GM23338 (cell line): ENCODE data around the gene CNPY4. TPM values are rescaled to one million over a fixed set of nuclear protein-coding genes. Genes with fewer than 3 reads are reported as not detected.

Experiments used
- ATAC-seq: fragments of 200-7000 bp; cut with Tn5 transposase; 3 replicates; pipeline ENCODE4 v1.9.1; 2020
- DNase-seq: peaks from one replicate; pipeline ENCODE4 v3.0.0-alpha.2; 2015; ENCODE audit warnings: low spot score
- H2AFZ ChIP-seq: fragments of 200-600 bp; sonication (generic); 2 replicates; pipeline ENCODE4 v1.8.0; 2016; ENCODE audit warnings: antibody characterized with exemption, mild to moderate bottlenecking, moderate library complexity
- H3F3A ChIP-seq: fragments of 200-600 bp; sonication (generic); replicated peaks from 2 replicates; pipeline ENCODE4 v1.8.0; 2017; ENCODE audit warnings: antibody characterized with exemption, mixed run types, low read depth
- H3K27ac ChIP-seq: fragments of 200-600 bp; sonication (generic); 2 replicates; pipeline ENCODE4 v1.6.1; 2016; ENCODE audit warnings: low read depth
- H3K27me3 ChIP-seq: fragments of 200-600 bp; sonication (generic); 2 replicates; pipeline ENCODE4 v1.8.0; 2016; ENCODE audit warnings: mild to moderate bottlenecking, mixed run types, moderate library complexity; ENCODE audit not compliant: insufficient read depth
- H3K36me3 ChIP-seq: fragments of 200-600 bp; sonication (generic); 2 replicates; pipeline ENCODE4 v1.8.0; 2016; ENCODE audit warnings: mild to moderate bottlenecking; ENCODE audit not compliant: insufficient read depth
- H3K4me1 ChIP-seq: fragments of 200-600 bp; sonication (generic); 2 replicates; pipeline ENCODE4 v1.8.0; 2016; ENCODE audit warnings: mild to moderate bottlenecking, moderate library complexity; ENCODE audit not compliant: insufficient read depth
- H3K4me2 ChIP-seq: fragments of 200-600 bp; sonication (generic); 2 replicates; pipeline ENCODE4 v1.7.1; 2017; ENCODE audit warnings: mixed run types
- H3K4me3 ChIP-seq: fragments of 200-600 bp; sonication (generic); 2 replicates; pipeline ENCODE4 v1.6.1; 2016; ENCODE audit warnings: mixed run types
- H3K79me2 ChIP-seq: fragments of 200-600 bp; sonication (generic); replicated peaks from 2 replicates; pipeline ENCODE4 v1.8.0; 2017; ENCODE audit warnings: mild to moderate bottlenecking; ENCODE audit not compliant: insufficient read depth
- H3K9me2 ChIP-seq: fragments of 200-600 bp; sonication (generic); 2 replicates; pipeline ENCODE4 v1.8.0; 2017; ENCODE audit not compliant: insufficient read depth
- H4K20me1 ChIP-seq: fragments of 200-600 bp; sonication (generic); replicated peaks from 2 replicates; pipeline ENCODE4 v1.8.0; 2017; ENCODE audit warnings: mild to moderate bottlenecking; ENCODE audit not compliant: insufficient read depth
- H3K27ac Mint-ChIP-seq: 2 replicates; pipeline ENCODE4 v1.8.0; 2020; ENCODE audit warnings: inconsistent platforms, mild to moderate bottlenecking, moderate library complexity, mixed read lengths
- H3K27me3 Mint-ChIP-seq: 3 replicates; pipeline ENCODE4 v1.8.0; 2022; ENCODE audit warnings: low read depth, mild to moderate bottlenecking, moderate library complexity, mixed read lengths, inconsistent platforms; ENCODE audit not compliant: insufficient read depth, poor library complexity
- H3K36me3 Mint-ChIP-seq: 3 replicates; pipeline ENCODE4 v1.8.0; 2021; ENCODE audit warnings: low read depth, mild to moderate bottlenecking, inconsistent platforms, moderate library complexity, mixed read lengths
- H3K4me1 Mint-ChIP-seq: 3 replicates; pipeline ENCODE4 v1.8.0; 2020; ENCODE audit warnings: mild to moderate bottlenecking, inconsistent platforms, mixed read lengths
- H3K4me3 Mint-ChIP-seq: 3 replicates; pipeline ENCODE4 v1.8.0; 2021; ENCODE audit warnings: moderate library complexity, mild to moderate bottlenecking, inconsistent platforms, mixed read lengths
- H3K9me3 Mint-ChIP-seq: 3 replicates; pipeline ENCODE4 v1.8.0; 2020; ENCODE audit warnings: moderate library complexity, mild to moderate bottlenecking, inconsistent platforms, mixed read lengths
- EZH2phosphoT487 ChIP-seq: fragments of 200-600 bp; sonication (generic); IDR thresholded peaks from one replicate; pipeline ENCODE4 v1.8.1; 2018; ENCODE audit warnings: antibody characterized with exemption; ENCODE audit not compliant: unreplicated experiment
- JUNB ChIP-seq: IDR thresholded peaks from one replicate; pipeline ENCODE4 v1.6.1; 2016; ENCODE audit warnings: antibody characterized with exemption; ENCODE audit not compliant: unreplicated experiment
- POLR2AphosphoS5 ChIP-seq: IDR thresholded peaks from 2 replicates; pipeline ENCODE4 v1.6.1; 2016; ENCODE audit warnings: antibody characterized with exemption, low read depth
- REST ChIP-seq: IDR thresholded peaks from one replicate; pipeline ENCODE4 v1.6.1; 2018; ENCODE audit warnings: antibody characterized with exemption; ENCODE audit not compliant: unreplicated experiment
- STAT1 ChIP-seq: IDR thresholded peaks from one replicate; pipeline ENCODE4 v1.6.1; 2016; ENCODE audit warnings: antibody characterized with exemption; ENCODE audit not compliant: unreplicated experiment
- ZNF114 ChIP-seq: fragments of 250-450 bp; sonication (Bioruptor Pico); IDR thresholded peaks from 2 replicates; pipeline ENCODE4 v1.5.0; 2020; ENCODE audit warnings: mild to moderate bottlenecking, moderate library complexity
- ZNF462 ChIP-seq: fragments of 250-450 bp; sonication (Bioruptor Pico); IDR thresholded peaks from 2 replicates; pipeline ENCODE4 v1.5.0; 2020; ENCODE audit warnings: mild to moderate bottlenecking, moderate library complexity
- polyA plus RNA-seq: library from polyadenylated mRNA; unstranded; fragments of >200 nt; fragmentation: Nextera tagmentation; extraction: Ambion mirVana; gene quantifications from 2 replicates; pipeline ENCODE4 v1.2.1, GENCODE V29; 2016
- total RNA-seq: library from RNA; depleted of rRNA; stranded (reverse); fragments of >200 nt; shearing (Covaris generic); gene quantifications from 2 replicates; pipeline ENCODE4 v1.2.3, GENCODE V29; 2014

CNPY4 gene
- total and polyA plus RNA-seq, 2 experiments from 2014 or later, result 10.7 to 12.0 TPM

- peaks cover 5% of the 10 kb centered on the region for H3K79me2 ChIP-seq
- Mint-ChIP-seq H3K27ac (no peak overlapping the region), H3K27me3 (peaks cover 28% of the 10 kb centered on the region), H3K36me3 (peaks cover 9% of the 10 kb centered on the region; the same call in 1 of the 3 replicates), H3K4me3 (peak overlapping the region; percentile 28; the same call in 2 of the 3 replicates), H3K4me1 (peaks cover 12% of the 10 kb centered on the region; the same call in 2 of the 3 replicates), H3K9me3 (no peaks in the 10 kb centered on the region)
- H3K4me3 ChIP-seq, result no peak overlapping the region
- H3K27ac ChIP-seq, result no peak overlapping the region
- H3K9me2 ChIP-seq, result no peaks in the 10 kb centered on the region
- no peak overlapping the region for H2AFZ ChIP-seq
- H3K4me2 ChIP-seq, result no peak overlapping the region
- ATAC-seq, result no peak
- H3K4me1 ChIP-seq, result peaks cover 8% of the 10 kb centered on the region
- no peak for DNase-seq
- no peaks in the 10 kb centered on the region for H3K36me3 ChIP-seq
- 0 out of 2 replicates have a peak, but pooled peaks have one; percentile 22 for TF ChIP-seq POLR2AphosphoS5
- TF ChIP-seq STAT1, result no peak
- H4K20me1 ChIP-seq, result no peaks in the 10 kb centered on the region; the same call in 1 of the 2 replicates
- H3F3A ChIP-seq, result peaks cover 30% of the 10 kb centered on the region
- peaks cover 21% of the 10 kb centered on the region for H3K27me3 ChIP-seq
These were observed 5.1 kb downstream of the CNPY4 start for GRCh38 chr7:100124301-100125230.

- Histone ChIP-seq H4K20me1 (no peaks in the 10 kb centered on the region; the same call in 1 of the 2 replicates), H3K79me2 (peaks cover 5% of the 10 kb centered on the region), H2AFZ (peak overlapping the region; percentile 94), H3K27me3 (peaks cover 21% of the 10 kb centered on the region), H3K9me2 (no peaks in the 10 kb centered on the region), H3K27ac (peak overlapping the region; percentile 100), H3K36me3 (no peaks in the 10 kb centered on the region), H3K4me2 (peak overlapping the region; percentile 96), H3K4me1 (no peaks in the 10 kb centered on the region; the same call in 1 of the 2 replicates), H3F3A (peaks cover 23% of the 10 kb centered on the region), H3K4me3 (peak overlapping the region; percentile 99)
- Mint-ChIP-seq H3K4me1 (peaks cover 6% of the 10 kb centered on the region; the same call in 2 of the 3 replicates), H3K4me3 (peak overlapping the region; percentile 99), H3K9me3 (no peaks in the 10 kb centered on the region), H3K27me3 (peaks cover 25% of the 10 kb centered on the region), H3K27ac (peak overlapping the region; percentile 99), H3K36me3 (peaks cover 9% of the 10 kb centered on the region; the same call in 1 of the 3 replicates)
- DNase-seq, result no peak
- no peak for ATAC-seq
- TF ChIP-seq ZNF462 (CRISPR knock-in tag), result no peak
- TF ChIP-seq ZNF114 (CRISPR knock-in tag), result 0 out of 2 replicates have a peak, but pooled peaks have one; percentile 26
- no peak for TF ChIP-seq REST
- no peak for TF ChIP-seq EZH2phosphoT487
- TF ChIP-seq JUNB, result no peak
These were observed 7.0 kb downstream of the CNPY4 start for GRCh38 chr7:100126239-100126930.
